ENCODE results near the gene PIWIL4.

GRCh38 chr11:94630221-94630620 is 63.1 kb downstream of the PIWIL4 start:
- TF ChIP-seq GATA3 (IDR thresholded peaks at IDR 0.05; ENCODE audit: low read depth, low read length) (no peak), GATA2 (IDR thresholded peaks at IDR 0.05; ENCODE audit: low read depth, low read length) (no peak)

All from SH-SY5Y (cell line).